PC-3 (cell line): Measurements from ENCODE around the gene PMPCB. TPM values are rescaled to one million over a fixed set of nuclear protein-coding genes. Genes with fewer than 3 reads are reported as not detected.

Experiments
- ATAC-seq: fragments of 200-7000 bp; cut with Tn5 transposase; 2 replicates; pipeline ENCODE4 v1.9.1; 2020; ENCODE audit warnings: mild to moderate bottlenecking, moderate library complexity
- BruUV-seq: library from RNA; stranded (reverse); fragments of 400-500 nt; replicated peaks from 2 replicates; lab custom pipeline; 2021; lab: Mats Ljungman, UMichigan
- CTCF ChIA-PET: fragments of 300-600 bp; sonication (Branson Sonifier 250); formaldehyde crosslinking; loops from one replicate; lab custom pipeline; 2022; ENCODE audit warnings: antibody characterized with exemption; lab: Charles Lee
- POLR2A ChIA-PET: fragments of 300-600 bp; sonication (Branson Sonifier 250); formaldehyde crosslinking; loops from one replicate; lab custom pipeline; 2022; ENCODE audit warnings: antibody characterized with exemption; ENCODE audit not compliant: unreplicated experiment; lab: Charles Lee
- DNase-seq: peaks from one replicate; pipeline ENCODE4 v3.0.0-alpha.2; 2015
- H2AFZ ChIP-seq: fragments of 300-600 bp; sonication (generic); 2 replicates; pipeline ENCODE4 v1.6.0; 2016; ENCODE audit warnings: antibody characterized with exemption, low read length
- H3F3A ChIP-seq: fragments of 300-600 bp; sonication (generic); one replicate; pipeline ENCODE4 v1.6.0; 2017; ENCODE audit warnings: antibody characterized with exemption, low read length, control low read depth, mild to moderate bottlenecking; ENCODE audit not compliant: unreplicated experiment
- H3K27ac ChIP-seq: fragments of 300-600 bp; sonication (generic); 2 replicates; pipeline ENCODE4 v1.5.1; 2016; ENCODE audit warnings: mild to moderate bottlenecking, low read length
- H3K27me3 ChIP-seq: fragments of 300-600 bp; sonication (generic); 2 replicates; pipeline ENCODE4 v1.6.1; 2016; ENCODE audit warnings: low read length, mixed read lengths
- H3K36me3 ChIP-seq: fragments of 300-600 bp; sonication (generic); 2 replicates; pipeline ENCODE4 v1.6.1; 2016; ENCODE audit warnings: low read depth, mixed run types, low read length, mixed read lengths
- H3K4me1 ChIP-seq: fragments of 300-600 bp; sonication (generic); 2 replicates; pipeline ENCODE4 v1.5.1; 2016; ENCODE audit warnings: low read length; ENCODE audit not compliant: insufficient read depth
- H3K4me2 ChIP-seq: fragments of 300-600 bp; sonication (generic); 2 replicates; pipeline ENCODE4 v1.6.0; 2016; ENCODE audit warnings: low read length
- H3K4me3 ChIP-seq: fragments of 300-600 bp; sonication (generic); 2 replicates; pipeline ENCODE4 v1.5.1; 2016; ENCODE audit warnings: mild to moderate bottlenecking, low read length, mixed read lengths
- H3K79me2 ChIP-seq: fragments of 300-600 bp; sonication (generic); 2 replicates; pipeline ENCODE4 v1.6.1; 2017; ENCODE audit warnings: low read length, mixed read lengths
- H3K9ac ChIP-seq: fragments of 300-600 bp; sonication (generic); 2 replicates; pipeline ENCODE4 v1.6.0; 2016; ENCODE audit warnings: mild to moderate bottlenecking, low read length
- H3K9me2 ChIP-seq: fragments of 300-600 bp; sonication (generic); replicated peaks from 2 replicates; pipeline ENCODE4 v1.6.1; 2016; ENCODE audit warnings: mixed run types, low read length, mixed read lengths
- H3K9me3 ChIP-seq: fragments of 300-600 bp; sonication (generic); 2 replicates; pipeline ENCODE4 v1.6.1; 2016; ENCODE audit warnings: low read length, mixed read lengths
- H4K20me1 ChIP-seq: fragments of 300-600 bp; sonication (generic); 2 replicates; pipeline ENCODE4 v1.6.1; 2016; ENCODE audit warnings: low read length, mixed read lengths
- EZH2 ChIP-seq: fragments of 300-600 bp; sonication (generic); IDR thresholded peaks from one replicate; pipeline ENCODE4 v1.6.1; 2017; ENCODE audit warnings: antibody characterized with exemption, mild to moderate bottlenecking, low read length; ENCODE audit not compliant: unreplicated experiment
- EZH2phosphoT487 ChIP-seq: fragments of 300-600 bp; sonication (generic); IDR thresholded peaks from 2 replicates; pipeline ENCODE4 v1.6.1; 2018; ENCODE audit warnings: mild to moderate bottlenecking, antibody characterized with exemption, low read length, borderline replicate concordance
- intact Hi-C: fragments of 100-400 bp; cut with micrococcal nuclease; formaldehyde crosslinking; loops from 2 replicates; pipeline ENCODE4 v1.9.0; 2023
- total RNA-seq: library from RNA; depleted of rRNA; stranded (reverse); fragments of >200 nt; gene quantifications from 2 replicates; pipeline ENCODE4 v1.2.3, GENCODE V29; 2014; rRNA removed
- TF ChIP-seq, protein P1 (sequence below): fragments of 300-600 bp; sonication (generic); conservative IDR thresholded peaks from 2 replicates; pipeline ENCODE4 v1.5.1; 2017; ENCODE audit warnings: antibody characterized with exemption, low read depth, mild to moderate bottlenecking, low read length

The PMPCB gene
- total RNA-seq, 1 experiment from 2014 or later, result 49.6 TPM

- POLR2A ChIA-PET, result no interaction called here
- H3K9me2 ChIP-seq, result no peaks in the 10 kb centered on the region
- H3K27me3 ChIP-seq, result no peaks in the 10 kb centered on the region
- no peak for DNase-seq
- peaks cover 40% of the 10 kb centered on the region for H4K20me1 ChIP-seq
- no peaks in the 10 kb centered on the region for H3K9me3 ChIP-seq
- peaks cover 33% of the 10 kb centered on the region for H3K4me1 ChIP-seq
- no TSS peak for BruUV-seq
- no peak overlapping the region for H2AFZ ChIP-seq
- intact Hi-C loops, result loop anchor here (1.0 to 10.0 kb wide), 3 partner anchors 42 to 204 kb away; partner anchors contain the start of gene NAPEPLD
- TF ChIP-seq, protein P1, sequence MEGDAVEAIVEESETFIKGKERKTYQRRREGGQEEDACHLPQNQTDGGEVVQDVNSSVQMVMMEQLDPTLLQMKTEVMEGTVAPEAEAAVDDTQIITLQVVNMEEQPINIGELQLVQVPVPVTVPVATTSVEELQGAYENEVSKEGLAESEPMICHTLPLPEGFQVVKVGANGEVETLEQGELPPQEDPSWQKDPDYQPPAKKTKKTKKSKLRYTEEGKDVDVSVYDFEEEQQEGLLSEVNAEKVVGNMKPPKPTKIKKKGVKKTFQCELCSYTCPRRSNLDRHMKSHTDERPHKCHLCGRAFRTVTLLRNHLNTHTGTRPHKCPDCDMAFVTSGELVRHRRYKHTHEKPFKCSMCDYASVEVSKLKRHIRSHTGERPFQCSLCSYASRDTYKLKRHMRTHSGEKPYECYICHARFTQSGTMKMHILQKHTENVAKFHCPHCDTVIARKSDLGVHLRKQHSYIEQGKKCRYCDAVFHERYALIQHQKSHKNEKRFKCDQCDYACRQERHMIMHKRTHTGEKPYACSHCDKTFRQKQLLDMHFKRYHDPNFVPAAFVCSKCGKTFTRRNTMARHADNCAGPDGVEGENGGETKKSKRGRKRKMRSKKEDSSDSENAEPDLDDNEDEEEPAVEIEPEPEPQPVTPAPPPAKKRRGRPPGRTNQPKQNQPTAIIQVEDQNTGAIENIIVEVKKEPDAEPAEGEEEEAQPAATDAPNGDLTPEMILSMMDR, result no peak
- TF ChIP-seq EZH2phosphoT487 (no peak), EZH2 (no peak)
- CTCF ChIA-PET, result no interaction called here
- no peak for ATAC-seq
- peak overlapping the region; percentile 96 for H3K9ac ChIP-seq
- peaks cover 85% of the 10 kb centered on the region for H3K79me2 ChIP-seq
- peak overlapping the region; percentile 90 for H3K4me2 ChIP-seq
- peak overlapping the region; percentile 83 for H3K4me3 ChIP-seq
- no peak overlapping the region for H3K27ac ChIP-seq
- no peaks in the 10 kb centered on the region for H3F3A ChIP-seq
- peaks cover 17% of the 10 kb centered on the region; the same call in 1 of the 2 replicates for H3K36me3 ChIP-seq
These were observed 51.7 kb downstream of the PMPCB start for GRCh38 chr7:103348959-103349358.

GRCh38 chr7:103349805-103350204 is 52.6 kb downstream of the PMPCB start:
- Histone ChIP-seq H3K36me3 (peaks cover 20% of the 10 kb centered on the region; the same call in 1 of the 2 replicates), H3K4me2 (peak overlapping the region; percentile 90), H3K27me3 (no peaks in the 10 kb centered on the region), H4K20me1 (peaks cover 40% of the 10 kb centered on the region), H3K79me2 (peaks cover 82% of the 10 kb centered on the region), H3K4me3 (peak overlapping the region; percentile 83), H3K9me2 (no peaks in the 10 kb centered on the region), H3K27ac (no peak overlapping the region), H3K4me1 (peaks cover 33% of the 10 kb centered on the region), H3K9me3 (no peaks in the 10 kb centered on the region), H2AFZ (no peak overlapping the region), H3F3A (no peaks in the 10 kb centered on the region), H3K9ac (no peak overlapping the region)
- ATAC-seq, result no peak
- POLR2A ChIA-PET, result no interaction called here
- no TSS peak for BruUV-seq
- intact Hi-C loops, result loop anchor here (5.0 to 10.0 kb wide), 2 partner anchors 43 to 205 kb away; partner anchors contain the start of gene NAPEPLD
- DNase-seq, result no peak
- no peak for TF ChIP-seq EZH2
- TF ChIP-seq, protein P1, result no peak
- no peak for TF ChIP-seq EZH2phosphoT487
- CTCF ChIA-PET, result no interaction called here

Other genes with a start within 250 kb of the PMPCB start
- 1.1 TPM in 1 of 2 replicates, not detected in the other for gene FBXL13, start 222.6 kb upstream of the PMPCB start, total RNA-seq
- 21.7 and 23.3 TPM in 2 replicates for gene ARMC10, start 222.3 kb upstream of the PMPCB start, total RNA-seq
- gene NAPEPLD, start 148.3 kb upstream of the PMPCB start, total RNA-seq, result 2.5 and 3.9 TPM in 2 replicates
- 21.7 and 30.6 TPM in 2 replicates for gene DNAJC2, start 47.3 kb downstream of the PMPCB start, total RNA-seq
- gene PSMC2, start 50.2 kb downstream of the PMPCB start, total RNA-seq, result 190 and 237 TPM in 2 replicates
- 0.29 and 0.86 TPM in 2 replicates for gene SLC26A5, start 148.8 kb downstream of the PMPCB start, total RNA-seq